ENCODE results near the gene SARS2.
"Not testable (repeated sequence)": the region's sequence is repeated elsewhere in the genome, so short reads cannot be mapped to it uniquely, and the experiment has no call there.

SARS2 gene

DNA sequence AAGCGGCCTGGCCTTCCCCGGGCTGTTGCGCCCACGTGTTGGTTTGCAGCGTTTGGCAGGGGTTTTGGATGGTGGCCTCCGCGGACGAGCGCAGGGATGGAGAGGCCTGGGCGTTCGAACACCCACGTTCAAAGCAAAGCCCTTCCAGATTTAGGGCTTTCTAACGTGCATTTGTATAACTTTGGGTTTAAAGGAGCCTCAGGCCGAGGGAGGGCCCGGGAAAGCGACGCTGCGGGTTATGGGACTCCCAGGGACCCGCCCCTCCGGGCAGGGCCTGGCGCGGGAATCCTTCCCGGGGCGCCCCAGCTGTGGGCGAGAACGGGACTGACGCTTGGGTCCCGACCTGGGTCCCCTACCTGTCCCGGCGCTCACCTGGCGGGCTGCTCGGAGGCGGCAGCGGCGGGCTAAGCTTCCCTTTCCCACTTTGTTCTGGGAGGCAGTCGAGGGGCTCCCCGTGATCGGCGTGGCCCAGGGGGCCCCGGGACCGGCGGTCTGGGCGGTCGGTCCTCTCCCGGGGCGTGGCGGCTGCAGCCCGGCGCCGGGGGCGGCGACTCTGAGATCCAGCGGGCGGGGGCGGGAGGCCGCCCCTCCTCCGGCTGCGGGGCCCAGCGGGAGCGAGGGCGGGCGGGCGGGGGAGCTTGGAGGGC, 44.8 kb upstream of the SARS2 start, which contains the start of gene FBXO17:
Gene FBXO17 (minus strand): TSS at position 529 of the 647 bp plus-strand sequence. CDS start 25,423 bp downstream, outside the sequence.
- intact Hi-C loops (cut with DNase I; ENCODE audit: low total_unique reads): loop anchor here (10.0 kb wide), 1 partner anchor 349 kb away; the partner anchor contains the start of gene LRFN1
- peak; percentile 52 to 81 for DNase-seq
- no peaks in the 10 kb centered on the region for H3K36me3 ChIP-seq
- H3K4me1 ChIP-seq: peaks cover 0 to 24% (median 14%) of the 10 kb centered on the region in 4 donors
- TF ChIP-seq, protein P1, sequence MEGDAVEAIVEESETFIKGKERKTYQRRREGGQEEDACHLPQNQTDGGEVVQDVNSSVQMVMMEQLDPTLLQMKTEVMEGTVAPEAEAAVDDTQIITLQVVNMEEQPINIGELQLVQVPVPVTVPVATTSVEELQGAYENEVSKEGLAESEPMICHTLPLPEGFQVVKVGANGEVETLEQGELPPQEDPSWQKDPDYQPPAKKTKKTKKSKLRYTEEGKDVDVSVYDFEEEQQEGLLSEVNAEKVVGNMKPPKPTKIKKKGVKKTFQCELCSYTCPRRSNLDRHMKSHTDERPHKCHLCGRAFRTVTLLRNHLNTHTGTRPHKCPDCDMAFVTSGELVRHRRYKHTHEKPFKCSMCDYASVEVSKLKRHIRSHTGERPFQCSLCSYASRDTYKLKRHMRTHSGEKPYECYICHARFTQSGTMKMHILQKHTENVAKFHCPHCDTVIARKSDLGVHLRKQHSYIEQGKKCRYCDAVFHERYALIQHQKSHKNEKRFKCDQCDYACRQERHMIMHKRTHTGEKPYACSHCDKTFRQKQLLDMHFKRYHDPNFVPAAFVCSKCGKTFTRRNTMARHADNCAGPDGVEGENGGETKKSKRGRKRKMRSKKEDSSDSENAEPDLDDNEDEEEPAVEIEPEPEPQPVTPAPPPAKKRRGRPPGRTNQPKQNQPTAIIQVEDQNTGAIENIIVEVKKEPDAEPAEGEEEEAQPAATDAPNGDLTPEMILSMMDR (IDR thresholded peaks at IDR 0.05): peak in 1 of 2 experiments; percentile 6
- no peaks in the 10 kb centered on the region for H3K9me3 ChIP-seq
- peak within 1 kb of the TSS; percentile 61 to 70 for H3K4me3 ChIP-seq
- H3K27ac ChIP-seq: peak within 1 kb of the TSS; percentile 93 to 95
- no peaks in the 10 kb centered on the region for H3K27me3 ChIP-seq

GRCh38 chr19:38974624-38975213, 44.2 kb upstream of the SARS2 start:
- Histone ChIP-seq H3K4me1 (peaks cover 0 to 24% (median 14%) of the 10 kb centered on the region in 4 donors), H3K9me3 (no peaks in the 10 kb centered on the region), H3K27ac (peak overlapping the region; percentile 93 to 95), H3K27me3 (no peaks in the 10 kb centered on the region), H3K4me3 (peak overlapping the region; percentile 61 to 70), H3K36me3 (no peaks in the 10 kb centered on the region)
- DNase-seq: no peak
- TF ChIP-seq, protein P1 (IDR thresholded peaks at IDR 0.05): no peak
- intact Hi-C loops (cut with DNase I; ENCODE audit: low total_unique reads): loop anchor here (10.0 kb wide), 1 partner anchor 350 kb away; the partner anchor contains the start of gene LRFN1

DNA sequence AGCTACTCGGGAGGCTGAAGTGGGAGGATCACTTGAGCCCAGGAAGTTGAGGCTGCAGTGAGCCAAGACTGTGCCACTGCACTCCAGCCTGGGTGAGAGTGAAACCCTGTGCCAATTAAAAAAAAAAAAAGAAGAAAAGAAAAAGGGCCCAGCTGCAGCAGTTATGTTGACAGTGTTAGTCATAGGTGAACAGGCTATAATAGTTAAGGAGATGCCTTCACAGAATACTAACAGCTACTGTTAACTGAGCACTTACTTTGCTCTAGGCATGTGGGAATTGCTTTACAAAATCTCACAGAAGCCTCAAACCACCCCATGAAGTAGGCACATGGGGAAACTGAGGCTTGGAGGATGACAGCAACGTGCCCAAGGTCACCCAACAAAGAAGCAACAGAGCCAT, 41.1 kb upstream of the SARS2 start:
- TF ChIP-seq, protein P1 (IDR thresholded peaks at IDR 0.05): no peak
- Histone ChIP-seq H3K27me3 (no peaks in the 10 kb centered on the region), H3K9me3 (no peaks in the 10 kb centered on the region), H3K4me3 (no peak overlapping the region), H3K27ac (no peak overlapping the region), H3K36me3 (peaks cover 0 to 6% (median 5%) of the 10 kb centered on the region in 3 donors), H3K4me1 (peaks cover 0 to 20% (median 13%) of the 10 kb centered on the region in 4 donors)
- intact Hi-C loops (cut with DNase I; ENCODE audit: low total_unique reads): loop anchor here (2.0 to 10.0 kb wide), 2 partner anchors 67 to 353 kb away; partner anchors contain the start of gene LRFN1
- DNase-seq: no peak

DNA sequence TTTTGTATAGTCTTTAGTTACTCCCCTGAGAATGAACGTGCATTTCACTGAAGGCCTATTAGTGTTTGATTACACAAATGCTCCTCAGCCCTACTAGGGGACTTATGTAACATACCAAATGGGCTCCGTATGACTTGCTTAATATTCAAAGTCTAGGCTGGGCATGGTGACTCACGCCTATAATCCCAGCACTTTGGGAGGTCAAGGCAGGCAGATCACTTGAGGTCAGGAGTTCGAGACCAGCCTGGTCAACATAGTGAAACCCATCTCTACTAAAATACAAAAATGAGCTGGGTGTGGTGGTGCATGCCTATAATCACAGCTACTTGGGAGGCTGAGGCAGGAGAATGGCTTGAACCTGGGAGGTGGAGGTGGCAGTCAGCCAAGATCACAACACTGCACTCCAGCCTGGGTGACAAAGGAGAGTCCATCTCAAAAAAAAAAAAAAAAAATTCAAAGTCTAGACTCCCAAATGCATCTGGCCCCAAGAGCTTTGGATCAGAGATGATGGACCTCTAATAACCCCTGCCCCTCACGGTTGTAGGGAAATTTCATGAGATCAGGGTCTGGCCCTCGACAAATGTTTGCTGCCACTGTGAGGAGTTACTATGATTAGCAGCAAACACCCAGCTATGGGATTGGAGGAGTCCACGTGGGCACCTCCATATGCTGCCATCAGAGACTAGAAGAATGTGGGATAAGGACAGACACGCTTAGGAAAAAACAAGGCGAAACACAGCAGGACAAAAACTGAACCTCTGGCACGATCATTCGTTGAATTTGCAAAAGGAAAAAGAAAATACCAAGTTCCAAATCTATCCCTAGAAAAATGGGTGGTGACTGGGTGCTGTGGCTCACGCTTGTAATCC, 40.3 kb upstream of the SARS2 start:
- no peak for DNase-seq
- no peaks in the 10 kb centered on the region for H3K27me3 ChIP-seq
- intact Hi-C loops (cut with DNase I; ENCODE audit: low total_unique reads): loop anchor here (10.0 kb wide), 1 partner anchor 354 kb away; the partner anchor contains the start of gene LRFN1
- H3K9me3 ChIP-seq: no peaks in the 10 kb centered on the region
- H3K27ac ChIP-seq: no peak overlapping the region
- no peak overlapping the region for H3K4me3 ChIP-seq
- peaks cover 0 to 6% (median 5%) of the 10 kb centered on the region in 3 donors for H3K36me3 ChIP-seq
- TF ChIP-seq, protein P1 (IDR thresholded peaks at IDR 0.05): no peak
- H3K4me1 ChIP-seq: peaks cover 0 to 13% (median 7%) of the 10 kb centered on the region in 4 donors

GRCh38 chr19:38966149-38966548, 35.6 kb upstream of the SARS2 start:
- intact Hi-C loops (cut with DNase I; ENCODE audit: low total_unique reads): loop anchor here (10.0 kb wide), 1 partner anchor 159 kb away; the partner anchor contains the start of gene PAK4
- H3K36me3 ChIP-seq: peaks cover 0 to 11% (median 6%) of the 10 kb centered on the region in 3 donors
- not testable (repeated sequence) for DNase-seq, H3K9me3 ChIP-seq, H3K4me3 ChIP-seq, H3K4me1 ChIP-seq, H3K27ac ChIP-seq, H3K27me3 ChIP-seq
